MM.1S (cell line): ENCODE data around the gene GNS.
A peak's percentile ranks its signal among the peaks of the same experiment; 100 is the strongest.

Experiments used
- DNase-seq: peaks from one replicate; pipeline ENCODE4 v3.0.0-alpha.2; 2015
- H2AFZ ChIP-seq: fragments of 300-600 bp; sonication (generic); 2 replicates; pipeline ENCODE4 v1.6.0; 2016; ENCODE audit warnings: antibody characterized with exemption, low read length
- H3F3A ChIP-seq: fragments of 300-600 bp; sonication (generic); 2 replicates; pipeline ENCODE4 v1.6.1; 2016; ENCODE audit warnings: mild to moderate bottlenecking, antibody characterized with exemption, low read length, moderate library complexity, mixed read lengths; ENCODE audit not compliant: insufficient read depth
- H3K27ac ChIP-seq: fragments of 300-600 bp; sonication (generic); 2 replicates; pipeline ENCODE4 v1.5.1; 2016; ENCODE audit warnings: mild to moderate bottlenecking, low read length
- H3K27me3 ChIP-seq: fragments of 300-600 bp; sonication (generic); replicated peaks from 2 replicates; pipeline ENCODE4 v1.6.0; 2016; ENCODE audit warnings: low read length; ENCODE audit not compliant: insufficient read depth
- H3K36me3 ChIP-seq: fragments of 300-600 bp; sonication (generic); replicated peaks from 2 replicates; pipeline ENCODE4 v1.6.1; 2016; ENCODE audit warnings: mild to moderate bottlenecking, low read length, mixed read lengths; ENCODE audit not compliant: insufficient read depth
- H3K4me1 ChIP-seq: fragments of 300-600 bp; sonication (generic); 2 replicates; pipeline ENCODE4 v1.6.1; 2016; ENCODE audit warnings: low read length, mixed read lengths
- H3K4me2 ChIP-seq: fragments of 300-600 bp; sonication (generic); 2 replicates; pipeline ENCODE4 v1.6.0; 2016; ENCODE audit warnings: low read depth, low read length
- H3K4me3 ChIP-seq: fragments of 300-600 bp; sonication (generic); 2 replicates; pipeline ENCODE4 v1.5.1; 2016; ENCODE audit warnings: low read length, mixed read lengths
- H3K79me2 ChIP-seq: fragments of 300-600 bp; sonication (generic); 2 replicates; pipeline ENCODE4 v1.6.1; 2016; ENCODE audit warnings: mixed run types, low read length, mixed read lengths
- H3K9ac ChIP-seq: fragments of 300-600 bp; sonication (generic); 2 replicates; pipeline ENCODE4 v1.6.1; 2016; ENCODE audit warnings: low read length, mixed read lengths
- H3K9me2 ChIP-seq: fragments of 300-600 bp; sonication (generic); replicated peaks from 2 replicates; pipeline ENCODE4 v1.6.1; 2016; ENCODE audit warnings: mild to moderate bottlenecking, low read length, mixed read lengths; ENCODE audit not compliant: insufficient read depth
- H3K9me3 ChIP-seq: fragments of 300-600 bp; sonication (generic); replicated peaks from 2 replicates; pipeline ENCODE4 v1.6.1; 2016; ENCODE audit warnings: mild to moderate bottlenecking, low read length, mixed read lengths; ENCODE audit not compliant: insufficient read depth
- H4K20me1 ChIP-seq: fragments of 300-600 bp; sonication (generic); 2 replicates; pipeline ENCODE4 v1.6.1; 2016; ENCODE audit warnings: mild to moderate bottlenecking, low read length, moderate library complexity, mixed read lengths; ENCODE audit not compliant: insufficient read depth
- CTCF ChIP-seq: fragments of 300-600 bp; sonication (generic); IDR thresholded peaks from 2 replicates; pipeline ENCODE4 v1.5.1; 2016; ENCODE audit warnings: antibody characterized with exemption, low read length, mixed read lengths
- EZH2 ChIP-seq: fragments of 300-600 bp; sonication (generic); optimal IDR thresholded peaks from 2 replicates; pipeline ENCODE3; 2017; ENCODE audit warnings: low read depth, mild to moderate bottlenecking, antibody characterized with exemption, low read length, mixed read lengths
- EZH2phosphoT487 ChIP-seq: fragments of 300-600 bp; sonication (generic); IDR thresholded peaks from 2 replicates; pipeline ENCODE4 v1.6.1; 2018; ENCODE audit warnings: antibody characterized with exemption, low read length

The GNS gene

DNA sequence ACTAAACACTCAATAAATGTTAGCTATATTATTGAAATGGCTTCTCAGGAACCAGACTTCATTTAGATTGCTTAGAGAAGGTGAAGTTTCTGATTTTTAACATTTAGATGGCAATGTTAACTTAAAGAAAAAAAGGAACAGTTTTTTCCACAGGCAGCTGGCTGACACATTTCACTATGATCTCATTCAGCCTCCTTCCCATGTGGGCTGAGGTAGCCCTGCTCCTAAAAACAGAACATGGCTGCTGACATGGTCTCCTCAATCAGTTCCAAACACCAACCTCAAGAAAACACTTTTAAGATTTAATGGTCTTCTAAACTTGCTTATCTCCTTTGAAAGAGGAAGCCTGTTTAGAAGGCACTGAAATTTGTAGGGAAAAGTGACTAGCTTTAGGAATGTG lies 23.8 kb downstream of the GNS start:
- no peaks in the 10 kb centered on the region for H3K27me3 ChIP-seq

GRCh38 chr12:64733857-64734256 lies 25.3 kb downstream of the GNS start:
- Histone ChIP-seq H3F3A (peaks cover 10% of the 10 kb centered on the region), H3K36me3 (peaks cover 5% of the 10 kb centered on the region; the same call in 1 of the 2 replicates), H3K4me3 (no peak overlapping the region), H2AFZ (no peak overlapping the region), H3K9me3 (no peaks in the 10 kb centered on the region), H4K20me1 (no peaks in the 10 kb centered on the region), H3K4me2 (no peak overlapping the region), H3K9me2 (no peaks in the 10 kb centered on the region), H3K79me2 (no peaks in the 10 kb centered on the region), H3K9ac (no peak overlapping the region), H3K27me3 (no peaks in the 10 kb centered on the region), H3K4me1 (peaks cover 33% of the 10 kb centered on the region), H3K27ac (no peak overlapping the region)
- no peak for TF ChIP-seq EZH2
- no peak for TF ChIP-seq CTCF
- no peak for TF ChIP-seq EZH2phosphoT487
- DNase-seq: no peak

More for the DNA sequence above, 23.8 kb downstream of the GNS start:
- no peaks in the 10 kb centered on the region for H3K9me2 ChIP-seq
- H3K9me3 ChIP-seq: no peaks in the 10 kb centered on the region
- H4K20me1 ChIP-seq: no peaks in the 10 kb centered on the region
- no peak overlapping the region for H3K4me2 ChIP-seq
- no peak overlapping the region for H3K4me3 ChIP-seq
- no peak for TF ChIP-seq EZH2phosphoT487
- TF ChIP-seq EZH2: no peak
- no peak for TF ChIP-seq CTCF
- peaks cover 32% of the 10 kb centered on the region for H3K4me1 ChIP-seq
- H3K27ac ChIP-seq: peak overlapping the region; percentile 12; the same call in 1 of the 2 replicates
- no peaks in the 10 kb centered on the region for H3K79me2 ChIP-seq
- H3K36me3 ChIP-seq: peaks cover 11% of the 10 kb centered on the region; the same call in 1 of the 2 replicates
- H3F3A ChIP-seq: peaks cover 7% of the 10 kb centered on the region
- DNase-seq: no peak
- no peak overlapping the region for H3K9ac ChIP-seq
- no peak overlapping the region for H2AFZ ChIP-seq

GRCh38 chr12:64731683-64732082 lies 27.5 kb downstream of the GNS start:
- no peak overlapping the region for H3K4me2 ChIP-seq
- no peaks in the 10 kb centered on the region for H3K79me2 ChIP-seq
- H3K36me3 ChIP-seq: no peaks in the 10 kb centered on the region
- H3K4me3 ChIP-seq: no peak overlapping the region
- no peak overlapping the region for H2AFZ ChIP-seq
- no peak for DNase-seq
- no peak overlapping the region for H3K9ac ChIP-seq
- H3K27me3 ChIP-seq: no peaks in the 10 kb centered on the region
- H3K9me2 ChIP-seq: no peaks in the 10 kb centered on the region
- TF ChIP-seq EZH2phosphoT487 (no peak), CTCF (no peak), EZH2 (no peak)
- H3F3A ChIP-seq: peaks cover 5% of the 10 kb centered on the region; the same call in 1 of the 2 replicates
- no peak overlapping the region for H3K27ac ChIP-seq
- no peaks in the 10 kb centered on the region for H4K20me1 ChIP-seq
- H3K9me3 ChIP-seq: no peaks in the 10 kb centered on the region
- H3K4me1 ChIP-seq: peaks cover 15% of the 10 kb centered on the region
